Measurements from ENCODE around the gene MPP3.
A peak's percentile ranks its signal among the peaks of the same experiment; 100 is the strongest.
"Not testable (repeated sequence)": the region's sequence is repeated elsewhere in the genome, so short reads cannot be mapped to it uniquely, and the experiment has no call there.

MPP3 gene

DNA sequence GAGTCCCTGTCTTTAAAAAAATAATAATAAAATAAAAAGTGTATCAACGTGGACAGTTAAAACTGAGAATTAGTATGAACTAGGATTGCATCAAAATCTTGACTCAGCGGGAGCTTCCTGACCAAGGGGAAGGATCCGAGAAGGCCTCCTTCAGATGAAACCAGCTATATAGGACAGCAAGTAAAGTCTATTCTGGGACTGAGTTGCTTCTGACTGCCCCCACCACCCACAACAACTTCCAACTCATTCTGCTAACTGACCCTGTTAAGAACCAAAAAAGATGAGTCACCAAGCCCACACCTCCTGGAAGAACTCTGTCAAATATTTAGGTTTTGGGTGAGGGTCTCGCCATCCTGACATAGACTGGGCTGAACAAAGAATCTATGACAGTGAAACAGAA lies 24.9 kb downstream of the MPP3 start:
- DNase-seq (ENCODE audit: low read depth in 2 of 2): no peak

DNA sequence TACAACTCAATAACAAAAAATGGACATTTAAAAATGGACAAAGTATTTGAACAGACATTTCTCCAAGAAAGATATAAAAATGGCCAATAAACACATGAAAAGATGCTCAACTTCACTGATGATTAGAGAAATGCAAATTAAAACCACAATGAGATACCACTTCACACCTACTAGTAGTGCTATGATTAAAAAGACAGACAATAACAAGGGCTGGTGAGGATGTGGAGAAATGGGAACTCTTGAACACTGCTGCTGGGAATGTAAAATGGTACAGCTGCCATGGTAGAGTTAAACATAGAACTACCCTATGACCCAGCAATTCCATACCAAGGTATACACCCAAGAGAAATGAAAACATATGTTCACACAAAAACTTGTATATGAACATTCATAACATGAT lies 27.8 kb downstream of the MPP3 start:
- DNase-seq (ENCODE audit: low read depth in 2 of 2): no peak

DNA sequence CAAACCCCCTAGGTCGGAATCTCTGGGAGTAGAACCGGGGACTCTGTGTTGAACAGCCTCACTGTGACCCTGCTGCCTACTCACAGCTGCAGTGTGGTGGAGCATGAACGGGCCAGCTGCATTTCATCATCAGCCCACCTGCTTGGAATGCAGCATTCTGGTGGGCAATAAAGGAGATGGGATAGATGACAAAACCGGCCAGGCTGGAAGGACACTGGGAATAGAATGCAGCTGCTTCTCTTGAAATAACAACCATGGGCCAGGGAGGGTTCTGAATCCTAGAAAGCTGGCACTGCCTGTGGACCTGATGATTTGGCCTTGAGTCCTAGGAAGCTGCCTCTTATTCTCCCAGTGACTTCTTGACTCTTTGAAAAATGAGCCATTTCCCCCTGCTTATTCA lies 29.2 kb downstream of the MPP3 start:
- no peak for DNase-seq (ENCODE audit: low read depth in 2 of 2)

DNA sequence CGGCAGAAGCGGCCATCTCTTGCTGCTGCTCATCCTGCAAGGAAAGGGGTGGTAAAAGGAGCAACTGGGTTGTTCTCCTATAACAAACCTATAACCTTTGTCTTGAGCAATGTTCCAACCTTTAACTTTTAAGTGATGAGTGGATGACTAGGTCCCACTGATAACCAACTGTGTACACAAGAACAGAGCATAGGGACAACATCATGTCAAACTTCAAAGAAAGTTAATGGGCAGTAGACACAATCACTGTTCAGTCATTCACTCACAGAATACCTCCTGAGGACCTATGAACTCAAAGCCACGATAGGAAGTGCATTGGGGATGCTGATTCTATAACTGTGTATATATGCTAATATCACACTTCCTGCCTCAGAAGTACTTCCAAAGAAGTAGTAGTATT lies 31.1 kb downstream of the MPP3 start:
- DNase-seq (ENCODE audit: low read depth in 2 of 2): no peak

DNA sequence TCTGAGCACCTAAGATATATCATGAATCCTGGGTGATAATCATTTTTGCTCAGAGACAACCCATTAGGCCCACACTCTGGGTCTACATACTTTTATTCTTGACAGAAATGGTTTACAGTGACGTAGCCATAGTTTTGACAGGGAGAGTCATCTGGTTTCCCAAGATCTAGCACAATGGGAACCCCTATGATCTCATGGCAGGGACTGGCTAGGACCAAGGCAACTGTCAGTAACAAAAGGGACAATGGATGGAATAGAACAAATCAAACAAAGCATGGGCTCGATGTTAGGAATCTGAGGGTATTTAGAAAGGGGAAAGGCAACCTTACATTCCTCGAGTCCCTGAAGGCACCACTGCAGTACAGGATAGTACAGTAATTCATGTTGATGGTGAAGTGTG lies 32.2 kb downstream of the MPP3 start:
- DNase-seq (ENCODE audit: low read depth in 2 of 2): no peak

DNA sequence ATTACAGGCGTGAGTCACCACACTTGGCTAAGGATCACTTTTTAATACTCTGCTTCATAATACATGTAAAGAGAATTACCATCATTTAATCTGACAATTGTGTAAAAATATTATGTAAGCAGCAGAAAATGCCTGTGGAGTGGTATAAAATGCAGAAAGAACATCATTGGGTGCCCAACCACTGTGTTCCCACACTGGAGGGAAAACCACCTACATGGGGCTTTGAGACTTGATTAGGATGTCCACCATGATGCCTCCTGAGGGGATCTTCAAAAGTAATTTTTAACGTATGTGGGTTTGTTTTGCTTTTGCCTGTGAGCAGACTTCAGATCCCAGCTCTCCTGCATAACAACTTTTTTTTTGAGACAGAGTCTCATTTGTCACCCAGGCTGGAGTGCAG lies 33.9 kb downstream of the MPP3 start:
- DNase-seq (ENCODE audit: low read depth in 2 of 2): no peak

DNA sequence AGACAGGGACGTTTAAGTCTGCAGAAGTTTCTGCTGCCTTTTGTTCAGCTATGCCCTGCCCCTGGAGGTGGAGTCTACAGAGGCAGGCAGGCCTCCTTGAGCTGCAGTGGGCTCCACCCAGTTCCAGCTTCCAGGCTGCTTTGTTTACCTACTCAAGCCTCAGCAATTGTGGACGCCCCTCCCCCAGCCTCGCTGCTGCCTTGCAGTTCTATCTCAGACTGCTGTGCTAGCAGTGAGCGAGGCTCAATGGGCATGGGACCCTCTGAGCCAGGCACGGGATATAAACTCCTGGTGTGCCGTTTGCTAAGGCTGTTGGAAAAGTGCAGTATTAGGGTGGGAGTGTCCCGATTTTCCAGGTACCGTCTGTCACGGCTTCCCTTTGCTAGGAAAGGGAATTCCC lies 34.9 kb downstream of the MPP3 start:
- not testable (repeated sequence) for DNase-seq (ENCODE audit: low read depth in 2 of 2)

DNA sequence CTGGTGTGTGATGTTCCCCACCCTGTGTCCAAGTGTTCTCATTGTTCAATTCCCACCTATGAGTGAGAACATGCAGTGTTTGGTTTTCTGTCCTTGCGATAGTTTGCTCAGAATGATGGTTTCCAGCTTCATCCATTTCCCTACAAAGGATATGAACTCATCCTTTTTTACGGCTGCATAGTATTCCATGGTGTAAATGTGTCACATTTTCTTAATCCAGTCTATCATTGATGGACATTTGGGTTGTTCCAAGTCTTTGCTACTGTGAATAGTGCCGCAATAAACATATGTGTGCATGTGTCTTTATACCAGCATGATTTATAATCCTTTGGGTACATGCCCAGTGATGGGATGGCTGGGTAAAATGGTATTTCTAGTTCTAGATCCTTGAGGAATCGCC lies 40.3 kb downstream of the MPP3 start:
- not testable (repeated sequence) for DNase-seq (ENCODE audit: low read depth in 2 of 2)

DNA sequence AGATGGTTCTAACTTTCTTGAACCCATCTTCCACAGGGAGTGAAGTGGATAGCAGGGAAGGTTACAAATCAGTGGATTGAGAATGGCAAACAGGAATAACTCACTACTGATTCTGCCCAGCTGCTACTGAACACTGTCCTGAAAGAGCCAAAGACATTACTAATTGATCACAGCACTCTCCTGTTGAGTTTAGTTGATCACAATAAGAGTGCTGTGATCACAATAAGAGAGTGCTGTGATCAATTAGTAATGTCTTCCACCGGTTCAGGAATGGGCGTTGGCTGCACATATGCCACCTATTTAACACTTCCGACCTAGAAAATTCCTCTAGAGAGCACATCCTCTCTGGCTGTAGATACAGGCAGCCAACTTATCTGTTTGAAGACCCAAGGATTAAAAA lies 41.4 kb downstream of the MPP3 start:
- DNase-seq (ENCODE audit: low read depth in 2 of 2): no peak

DNA sequence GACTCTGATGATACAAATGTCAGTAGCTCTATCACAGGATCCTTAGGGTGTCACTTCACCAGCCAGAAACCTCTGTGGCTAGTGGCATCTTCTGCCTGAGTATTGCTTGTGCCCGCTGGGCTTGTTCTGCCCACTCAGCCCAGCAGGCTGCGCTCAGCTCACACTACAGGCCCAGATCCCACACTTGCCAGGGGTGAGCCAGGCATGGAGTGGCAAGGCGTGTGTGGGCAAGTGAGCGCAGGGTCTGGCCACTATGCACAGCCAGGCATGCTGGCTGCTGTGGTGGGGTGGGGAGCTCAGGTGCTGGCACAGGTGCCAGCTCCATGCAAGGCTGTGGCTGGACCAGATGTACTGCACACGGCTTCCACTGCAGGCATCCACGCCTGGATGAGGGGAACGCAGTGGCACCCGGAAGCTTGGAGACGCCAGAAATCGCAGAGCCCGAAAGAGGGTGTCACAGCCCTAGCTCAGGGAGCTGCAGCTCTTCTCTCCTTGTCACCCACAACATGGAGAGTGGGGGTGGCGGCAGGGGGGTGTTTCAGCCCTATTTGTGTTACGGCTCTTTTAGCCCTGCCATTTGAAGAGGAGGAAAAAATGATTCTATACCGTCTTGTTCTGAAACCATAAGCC lies 42.5 kb downstream of the MPP3 start:
- DNase-seq (ENCODE audit: low read depth in 2 of 2): no peak

DNA sequence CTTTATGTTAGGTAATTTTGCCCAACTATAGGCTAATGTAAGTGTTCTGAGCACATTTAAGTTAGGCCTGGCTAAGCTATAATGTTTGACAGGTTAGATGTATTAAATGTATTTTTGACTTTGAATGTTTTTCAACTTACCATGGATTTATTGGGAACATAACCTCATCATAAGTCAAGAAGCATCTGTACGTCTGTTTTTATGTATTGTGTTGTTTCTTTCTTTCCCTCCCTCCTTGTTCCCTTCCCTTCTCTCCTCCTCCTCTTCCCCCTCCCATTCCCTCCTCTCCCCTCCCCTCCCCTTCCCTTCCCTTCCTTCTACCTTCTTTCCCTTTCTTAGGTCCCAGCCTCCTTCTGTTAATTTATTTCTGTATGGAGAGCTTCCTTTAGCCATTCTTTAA lies 43.5 kb downstream of the MPP3 start:
- DNase-seq (ENCODE audit: low read depth in 2 of 2): no peak

DNA sequence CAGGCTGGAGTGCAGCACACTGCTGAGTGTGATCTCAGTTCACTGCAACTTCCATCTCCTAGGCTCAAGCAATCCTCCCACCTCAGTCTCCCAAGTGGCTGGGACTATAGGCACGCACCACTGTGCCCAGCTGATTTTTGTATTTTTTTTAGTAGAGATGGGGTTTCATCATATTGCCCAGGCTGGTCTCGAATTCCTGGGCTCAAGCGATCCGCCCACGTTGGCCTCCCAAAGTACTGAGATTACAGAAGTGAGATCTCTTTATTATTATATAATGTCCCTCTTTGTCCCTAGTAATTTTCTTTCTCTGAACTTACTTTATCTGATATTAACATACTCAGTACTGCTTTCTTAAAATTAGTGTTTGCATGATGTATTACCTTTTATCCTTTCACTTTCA lies 44.4 kb downstream of the MPP3 start:
- DNase-seq (ENCODE audit: low read depth in 2 of 2): no peak

DNA sequence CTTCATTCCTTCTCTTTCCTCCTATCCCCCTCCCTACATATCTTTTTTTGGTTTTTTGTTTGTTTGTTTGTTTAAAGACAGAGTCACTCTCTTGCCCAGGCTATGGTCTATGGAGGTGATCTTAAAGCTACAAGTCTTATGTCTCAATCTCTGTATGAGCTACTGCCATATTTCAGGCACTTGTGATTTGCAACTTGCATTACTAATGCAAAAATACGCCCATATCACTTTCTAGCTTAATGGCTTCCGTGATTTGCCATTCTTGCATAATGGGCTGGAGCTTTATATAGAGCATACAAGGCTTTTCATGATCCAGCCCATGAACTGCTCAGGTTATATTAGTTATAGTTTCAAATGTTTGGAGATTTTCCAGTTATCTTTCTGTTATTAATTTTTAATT lies 45.2 kb downstream of the MPP3 start:
- DNase-seq (ENCODE audit: low read depth in 2 of 2): no peak

DNA sequence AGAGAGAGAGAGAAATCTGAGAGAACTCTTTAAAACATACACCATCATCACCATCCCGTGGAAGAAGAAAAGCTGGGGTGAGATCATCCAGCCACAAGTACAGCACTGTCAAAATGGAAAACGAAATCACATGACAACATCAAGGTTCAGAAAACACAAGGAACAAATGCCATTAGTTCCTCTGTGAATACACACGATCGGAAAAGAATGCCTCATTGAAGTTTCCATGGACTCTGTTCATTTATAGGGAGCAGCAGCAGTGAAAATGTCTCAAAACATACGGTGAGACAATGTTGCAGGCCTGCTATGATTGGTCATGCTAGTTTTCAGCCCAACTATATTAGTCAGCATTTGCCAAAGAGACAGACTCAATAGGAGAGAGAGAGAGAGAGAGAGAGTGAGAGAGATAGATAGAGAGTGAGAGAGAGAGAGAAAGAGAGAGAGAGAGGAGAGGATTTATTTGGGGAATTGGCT lies 48.3 kb downstream of the MPP3 start:
- no peak for DNase-seq (ENCODE audit: low read depth in 2 of 2)

DNA sequence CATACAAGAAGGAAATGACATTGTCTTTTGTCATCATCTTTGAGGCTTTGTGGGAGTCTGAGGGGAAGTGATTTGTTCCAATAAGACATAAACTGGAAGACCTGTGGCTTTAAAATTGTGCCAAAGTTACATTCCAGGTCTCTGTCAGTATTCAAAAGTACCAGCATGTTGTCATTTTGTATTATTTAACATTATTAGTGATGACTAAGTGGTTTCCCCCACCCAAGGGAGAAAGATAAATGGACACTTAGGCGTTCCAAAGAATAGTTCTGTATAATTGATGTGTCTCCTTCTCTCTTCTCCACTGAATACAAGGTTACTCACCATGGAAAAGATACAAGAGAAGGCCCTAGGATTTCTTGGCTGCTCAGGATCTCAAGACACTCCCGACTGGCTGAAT lies 48.9 kb downstream of the MPP3 start:
- no peak for DNase-seq (ENCODE audit: low read depth in 2 of 2)

DNA sequence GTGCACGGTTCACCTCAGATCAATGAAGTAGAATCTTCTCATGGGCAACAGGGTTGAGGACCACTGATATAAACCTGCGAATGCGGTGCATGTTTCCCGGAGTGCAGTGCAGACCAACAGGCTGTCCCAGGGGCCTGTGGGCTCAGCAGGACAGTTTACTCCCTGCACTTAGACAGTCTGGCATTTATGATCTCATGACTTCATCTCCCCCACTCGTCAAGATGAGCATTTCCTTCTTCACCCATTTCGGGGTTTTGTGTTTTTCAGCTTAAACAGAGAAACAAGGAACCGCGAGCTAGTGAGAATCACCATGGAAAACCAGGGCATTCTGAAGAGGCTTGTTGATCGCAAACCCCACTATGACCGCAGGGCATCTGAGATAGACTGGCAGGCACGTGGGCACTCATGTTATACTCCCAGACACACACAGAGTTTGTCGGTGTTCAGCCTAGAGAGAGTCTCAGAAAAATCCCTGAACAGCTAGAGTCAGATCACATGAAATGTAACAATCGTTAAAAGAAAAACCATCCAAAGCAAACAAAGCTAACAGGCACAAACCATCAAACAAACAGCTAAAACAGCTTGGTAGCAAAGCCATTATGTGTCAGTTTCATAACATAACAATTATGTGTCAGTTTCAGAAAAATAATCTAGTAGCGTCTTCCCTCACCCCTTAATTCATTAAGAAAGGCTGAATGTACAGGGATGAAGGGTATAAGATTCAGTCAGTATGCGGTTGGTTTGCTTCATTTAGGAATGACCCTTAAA lies 49.8 kb downstream of the MPP3 start:
- no peak for DNase-seq (ENCODE audit: low read depth in 2 of 2)

DNA sequence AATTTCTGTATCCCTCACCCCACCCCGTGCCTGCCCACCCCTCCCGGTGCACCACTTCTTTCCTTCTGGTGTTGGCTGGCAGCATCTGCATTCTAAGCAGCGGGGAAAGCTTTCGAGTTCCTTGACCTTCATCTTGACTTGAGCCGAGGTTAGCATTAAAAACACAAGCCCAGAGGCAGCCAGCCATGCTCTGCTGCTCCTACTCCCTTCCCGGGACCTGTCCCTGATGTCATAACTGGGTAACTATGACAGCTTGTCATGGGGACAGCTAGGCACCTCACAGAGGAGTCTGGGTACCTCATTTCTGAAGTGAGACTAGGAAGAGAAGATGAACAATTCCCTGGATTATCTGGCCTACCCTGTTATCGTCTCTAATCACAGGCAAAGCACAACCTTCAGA lies 52.8 kb downstream of the MPP3 start, which contains the start of gene CFAP97D1:
Gene CFAP97D1 (plus strand): TSS at position 301 of the 400 bp plus-strand sequence. CDS start 28 bp downstream, at position 329.
- no peak for DNase-seq (ENCODE audit: low read depth in 2 of 2)

DNA sequence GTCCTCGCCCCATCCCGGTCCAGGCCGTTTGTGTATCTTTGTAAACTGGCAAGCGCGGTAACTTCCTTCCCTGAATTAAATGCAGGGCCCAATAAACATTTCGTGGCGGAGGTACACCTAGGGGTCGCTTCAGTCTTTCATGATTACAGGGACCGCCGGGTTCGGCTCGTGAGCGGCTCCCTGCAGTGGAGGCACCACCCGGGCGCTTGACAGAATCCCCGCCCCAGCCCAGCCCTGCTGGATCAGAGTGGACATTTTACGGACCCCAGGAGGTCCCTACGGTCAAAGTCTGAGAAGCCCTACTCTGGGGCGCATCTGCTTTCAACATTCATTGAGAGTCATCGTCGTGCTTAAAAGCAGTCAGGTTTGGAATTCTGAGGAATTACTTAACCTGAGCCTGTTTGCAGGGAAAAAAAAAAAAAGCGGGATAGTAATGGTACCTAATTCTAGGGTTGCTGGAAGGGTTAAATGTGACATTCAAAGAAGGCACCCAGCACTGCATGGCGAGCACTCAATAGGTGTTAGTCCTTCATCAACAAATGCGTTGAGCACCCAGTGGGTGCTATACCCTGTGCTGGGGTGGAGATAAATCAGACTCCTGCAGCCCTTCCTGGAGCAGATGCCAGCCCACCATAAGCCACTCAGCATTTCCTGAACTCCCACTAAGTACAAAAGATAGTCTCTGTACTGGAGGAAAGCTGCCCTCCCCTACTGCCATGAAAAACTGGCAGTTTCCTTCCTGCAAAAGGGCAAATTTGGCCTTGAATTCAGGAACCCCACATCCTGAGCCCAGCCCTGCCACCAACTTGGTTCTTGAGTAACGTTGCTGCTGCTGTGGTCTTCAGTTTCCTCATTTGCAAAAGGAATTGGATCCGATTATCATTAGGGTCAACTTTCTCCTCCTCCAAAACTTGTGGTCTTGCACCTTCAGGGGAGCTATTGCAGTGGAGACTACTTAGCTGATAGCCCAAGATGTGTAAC lies 53.5 kb downstream of the MPP3 start:
- DNase-seq (ENCODE audit: low read depth in 2 of 2): no peak

DNA sequence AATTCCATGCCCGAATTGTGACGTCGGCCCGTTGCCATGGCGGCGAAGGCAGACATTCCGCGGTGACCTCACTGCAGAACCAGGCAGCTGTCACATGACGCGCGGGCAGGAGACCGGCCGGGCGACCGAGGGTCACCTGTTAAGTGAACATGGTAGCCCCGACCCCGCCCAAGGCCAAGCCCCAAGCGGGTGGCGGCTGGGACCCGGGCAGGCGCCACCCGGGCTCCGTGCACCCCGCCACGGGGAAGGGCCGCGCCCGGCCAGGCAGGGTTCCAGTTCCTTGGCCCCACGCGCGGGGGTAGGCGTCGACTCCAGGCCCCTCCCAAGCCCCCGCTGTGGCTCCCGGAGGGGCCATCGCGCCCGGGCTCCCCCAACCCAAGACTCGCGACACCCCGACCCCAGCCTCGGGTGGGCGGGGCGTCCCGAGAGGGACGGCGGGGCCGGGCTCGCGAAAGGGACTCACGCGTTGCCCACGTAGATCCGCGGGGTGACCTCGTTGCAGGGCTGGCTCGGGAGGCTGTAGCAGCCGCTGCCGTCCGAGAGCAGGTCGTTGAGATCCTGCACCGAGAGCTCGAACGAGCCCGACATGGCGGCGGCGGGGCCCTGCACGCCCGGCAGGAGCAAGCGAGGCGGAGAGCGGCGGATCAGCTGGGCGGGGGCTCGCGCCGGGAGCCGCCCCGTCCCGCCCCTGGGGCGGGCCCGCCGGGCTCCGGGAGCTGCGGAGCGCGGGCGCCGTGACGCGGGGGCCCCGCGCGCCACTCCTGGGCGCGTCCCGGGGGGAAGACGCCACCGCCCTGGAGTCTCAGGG lies 54.4 kb downstream of the MPP3 start, which contains the start of gene DUSP3:
Gene DUSP3 (minus strand): TSS at position 641 of the 808 bp plus-strand sequence. CDS start 53 bp downstream, at position 588.
- peak; percentile 47 to 56 for DNase-seq (ENCODE audit: low read depth in 2 of 2)

DNA sequence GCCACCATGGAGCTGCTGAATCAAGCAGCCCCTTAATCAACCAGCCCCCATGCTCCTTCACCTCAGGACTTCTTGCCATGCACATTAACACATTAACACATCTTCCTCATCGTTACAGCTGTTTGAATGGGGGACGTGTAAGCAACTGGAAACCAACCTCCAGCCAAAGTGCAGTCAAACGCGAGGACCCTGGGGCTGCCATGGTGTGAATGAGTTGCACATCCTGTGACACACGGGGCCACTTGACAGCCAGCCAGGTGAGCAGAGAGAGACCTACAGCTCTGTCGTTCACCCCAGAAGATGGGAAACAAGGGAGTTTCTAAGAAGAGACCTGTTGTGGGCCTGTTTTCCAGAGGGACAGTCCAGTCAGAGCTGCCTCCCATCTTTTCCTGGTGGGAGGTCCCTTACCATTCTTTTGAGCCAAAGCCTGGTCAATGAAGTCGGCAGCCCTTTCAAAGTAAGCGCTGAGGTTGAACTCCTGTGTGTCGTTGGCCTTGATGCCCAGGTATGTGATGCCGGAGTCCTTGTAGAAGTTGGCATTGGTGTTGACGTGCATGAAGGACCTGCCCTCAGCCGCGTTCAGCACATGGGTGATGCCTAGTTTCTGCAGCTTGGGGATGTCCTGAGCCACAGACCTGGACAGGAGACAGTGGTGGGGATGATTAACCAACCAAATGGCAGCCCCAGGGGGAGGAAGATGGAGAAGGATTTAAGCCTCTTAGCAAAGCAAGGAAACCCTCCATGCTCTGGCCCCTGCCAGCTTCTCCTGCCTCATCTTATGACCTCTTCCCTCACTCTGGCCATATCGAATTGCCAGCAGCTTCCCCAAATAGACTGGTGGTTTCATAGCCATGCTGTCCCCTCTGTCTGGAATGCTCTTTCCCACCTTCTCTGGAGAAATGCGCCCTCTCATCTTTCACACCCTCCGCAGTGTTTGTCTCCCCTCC lies 58.4 kb downstream of the MPP3 start:
- DNase-seq (ENCODE audit: low read depth in 2 of 2): no peak

Measured in activated CD4-positive, alpha-beta T cell treated with anti-CD3 and anti-CD28 coated beads for 24 hours (primary cell).